Gastroesophageal sphincter (tissue), 4 donors: ENCODE measurements around the gene GPR18. TPM values are rescaled to one million over a fixed set of nuclear protein-coding genes. Genes with fewer than 3 reads are reported as not detected.

Experiments used
- ATAC-seq: fragments of 150-250 bp; one replicate; pipeline ENCODE4 v1.9.1; 2016; ENCODE audit warnings: mild to moderate bottlenecking, moderate library complexity
- H3K27ac ChIP-seq, 4 donors: fragments of 200-600 bp; sonication (generic) in 3 of 4; 1 replicate in 3 of 4; 2 replicates in 1 of 4; pipeline ENCODE4 v1.5.1; 2016 to 2019
- H3K27me3 ChIP-seq: fragments of 200-600 bp; sonication (generic); one replicate; pipeline ENCODE4 v1.5.1; 2019
- H3K36me3 ChIP-seq, 2 donors: fragments of 200-600 bp; sonication (generic); one replicate each; pipeline ENCODE4 v1.5.1; 2019; ENCODE audit warnings: control low read depth in 1 of 2
- H3K4me1 ChIP-seq, 3 donors: fragments of 200-600 bp; sonication (generic); 1 replicate in 2 of 3; 2 replicates in 1 of 3; pipeline ENCODE4 v1.5.1; 2016 to 2019; ENCODE audit warnings: control low read depth in 2 of 3
- H3K4me3 ChIP-seq, 2 donors: fragments of 200-600 bp; sonication (generic); one replicate each; pipeline ENCODE4 v1.5.1; 2019; ENCODE audit warnings: mild to moderate bottlenecking in 1 of 2, moderate library complexity in 1 of 2
- H3K9me3 ChIP-seq, 3 donors: fragments of 200-600 bp; sonication (generic); one replicate each; pipeline ENCODE4 v1.5.1; 2017 to 2019; ENCODE audit warnings: control low read depth in 2 of 3
- EP300 ChIP-seq: sonication (generic); formaldehyde crosslinking; IDR thresholded peaks from one replicate; pipeline ENCODE4 v1.6.1; 2017; ENCODE audit warnings: antibody characterized with exemption, mild to moderate bottlenecking
- POLR2A ChIP-seq, 2 donors: fragments of 450-650 bp; IDR thresholded peaks; one replicate each; pipeline ENCODE4 v1.6.1; 2017; ENCODE audit warnings: antibody characterized with exemption in 2 of 2, mild to moderate bottlenecking in 2 of 2, moderate library complexity in 1 of 2
- POLR2AphosphoS5 ChIP-seq: sonication (generic); formaldehyde crosslinking; IDR thresholded peaks from one replicate; pipeline ENCODE4 v1.6.1; 2017; ENCODE audit warnings: antibody characterized with exemption
- WGBS, 2 donors: methylation state at CpG; one replicate each; pipeline ENCODE4 v1.1.5; 2018; ENCODE audit warnings: low coverage in 1 of 2; 5-methylcytosine and 5-hydroxymethylcytosine counted together
- total RNA-seq, 4 donors: library from RNA; depleted of rRNA; stranded (reverse); fragments of >200 nt; gene quantifications; one replicate each; pipeline ENCODE4 v1.1.0, GENCODE V29; 2016
- TF ChIP-seq, protein P1 (sequence below), 4 experiments: fragments of 200-600 bp in 2 of 4; fragments of 450-650 bp in 2 of 4; sonication (generic) in 1 of 4; IDR thresholded peaks; one replicate each; pipeline ENCODE4 v1.5.1; 2017 to 2019; ENCODE audit warnings: antibody characterized with exemption in 4 of 4, mild to moderate bottlenecking in 2 of 4, moderate library complexity in 2 of 4

Gene GPR18
- total RNA-seq, 4 donors from 2014 or later, result not detected

DNA sequence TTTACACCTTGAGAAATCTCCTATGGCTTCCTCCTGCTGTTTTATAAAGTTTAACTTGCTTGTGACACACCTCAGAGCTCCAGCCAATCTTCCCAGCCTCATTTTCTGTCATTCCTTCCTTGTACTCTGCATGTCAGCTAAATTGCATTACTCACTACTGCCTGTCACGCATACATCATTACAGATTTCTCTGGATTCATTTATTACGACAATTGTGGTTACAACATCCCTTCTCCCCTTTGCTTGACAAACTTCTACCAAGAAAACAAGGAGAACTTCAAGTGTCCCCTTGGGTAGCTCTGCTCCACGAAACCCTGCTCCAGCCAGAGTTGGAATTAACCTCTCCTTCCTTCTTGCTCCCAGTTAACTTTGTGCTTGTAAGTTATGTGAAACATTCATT, 22.0 kb upstream of the GPR18 start:
- Histone ChIP-seq H3K9me3 (no peaks in the 10 kb centered on the region), H3K36me3 (peaks cover 0 to 5% of the 10 kb centered on the region in 2 donors), H3K27me3 (no peaks in the 10 kb centered on the region), H3K4me3 (no peak overlapping the region), H3K4me1 (peaks cover 4 to 40% (median 8%) of the 10 kb centered on the region in 3 donors), H3K27ac (peak overlapping the region in 1 of 4 donors; percentile 71)
- WGBS, 2 donors, result 86% methylated on average over 2 to 3 of the region's 3 CpGs
- TF ChIP-seq EP300 (no peak), POLR2A (IDR thresholded peaks at IDR 0.05) (no peak)
- ATAC-seq, result peak; percentile 51

DNA sequence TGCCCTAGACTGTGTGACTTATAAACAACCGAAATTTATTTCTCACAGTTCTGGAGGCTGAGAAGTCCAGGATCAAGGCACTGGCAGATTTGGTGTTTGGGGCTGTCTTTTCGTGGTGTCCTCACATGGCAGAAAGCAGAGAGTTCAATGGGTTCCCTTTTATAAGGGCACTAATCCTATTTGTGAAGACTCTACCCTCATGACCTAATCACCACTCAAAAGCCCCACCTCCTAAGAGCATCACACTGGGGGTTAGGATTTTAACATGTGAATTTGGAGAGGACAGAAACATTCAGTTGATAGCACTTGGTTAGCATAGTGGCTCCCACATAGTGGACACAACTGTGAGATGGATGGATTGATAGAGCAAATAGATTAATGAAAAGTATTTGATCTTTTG, 21.5 kb upstream of the GPR18 start:
- ATAC-seq, result no peak
- TF ChIP-seq POLR2AphosphoS5, result no peak
- TF ChIP-seq, protein P1, sequence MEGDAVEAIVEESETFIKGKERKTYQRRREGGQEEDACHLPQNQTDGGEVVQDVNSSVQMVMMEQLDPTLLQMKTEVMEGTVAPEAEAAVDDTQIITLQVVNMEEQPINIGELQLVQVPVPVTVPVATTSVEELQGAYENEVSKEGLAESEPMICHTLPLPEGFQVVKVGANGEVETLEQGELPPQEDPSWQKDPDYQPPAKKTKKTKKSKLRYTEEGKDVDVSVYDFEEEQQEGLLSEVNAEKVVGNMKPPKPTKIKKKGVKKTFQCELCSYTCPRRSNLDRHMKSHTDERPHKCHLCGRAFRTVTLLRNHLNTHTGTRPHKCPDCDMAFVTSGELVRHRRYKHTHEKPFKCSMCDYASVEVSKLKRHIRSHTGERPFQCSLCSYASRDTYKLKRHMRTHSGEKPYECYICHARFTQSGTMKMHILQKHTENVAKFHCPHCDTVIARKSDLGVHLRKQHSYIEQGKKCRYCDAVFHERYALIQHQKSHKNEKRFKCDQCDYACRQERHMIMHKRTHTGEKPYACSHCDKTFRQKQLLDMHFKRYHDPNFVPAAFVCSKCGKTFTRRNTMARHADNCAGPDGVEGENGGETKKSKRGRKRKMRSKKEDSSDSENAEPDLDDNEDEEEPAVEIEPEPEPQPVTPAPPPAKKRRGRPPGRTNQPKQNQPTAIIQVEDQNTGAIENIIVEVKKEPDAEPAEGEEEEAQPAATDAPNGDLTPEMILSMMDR (IDR thresholded peaks at IDR 0.05), result no peak
- no peak for TF ChIP-seq EP300
- no peak for TF ChIP-seq POLR2A (IDR thresholded peaks at IDR 0.05)
- H3K4me3 ChIP-seq, result no peak overlapping the region
- H3K27ac ChIP-seq, result peak overlapping the region in 1 of 4 donors; percentile 10
- peaks cover 0 to 5% of the 10 kb centered on the region in 2 donors for H3K36me3 ChIP-seq
- WGBS, 2 donors, result 100% methylated on average over 2 of the region's 2 CpGs
- H3K4me1 ChIP-seq, result peaks cover 4 to 41% (median 8%) of the 10 kb centered on the region in 3 donors
- no peaks in the 10 kb centered on the region for H3K9me3 ChIP-seq
- H3K27me3 ChIP-seq, result no peaks in the 10 kb centered on the region

DNA sequence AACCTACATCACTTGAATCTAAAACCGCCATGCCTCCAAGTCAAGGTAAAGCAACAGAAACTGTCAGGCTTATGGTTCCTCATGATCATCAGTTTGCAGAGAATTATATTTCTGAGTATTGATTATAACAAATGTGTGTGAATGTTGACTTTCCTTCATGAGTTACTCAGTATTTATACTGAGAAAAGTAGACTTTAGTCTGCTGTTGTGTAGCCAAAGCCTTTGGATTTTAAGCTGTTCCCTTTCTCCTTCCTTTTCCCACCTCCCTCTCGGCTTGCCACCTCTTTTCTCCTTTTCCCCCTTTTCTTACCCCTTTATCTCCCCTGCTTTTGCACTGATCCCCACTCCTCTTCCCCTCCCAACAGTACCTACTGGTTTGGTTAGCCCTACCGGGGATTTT, 20.7 kb upstream of the GPR18 start:
- 88 to 100% methylated on average over 3 of the region's 3 CpGs for WGBS, 2 donors
- peaks cover 4 to 36% (median 8%) of the 10 kb centered on the region in 3 donors for H3K4me1 ChIP-seq
- TF ChIP-seq, protein P1 (IDR thresholded peaks at IDR 0.05), result no peak
- TF ChIP-seq POLR2A (IDR thresholded peaks at IDR 0.05) (no peak), EP300 (no peak), POLR2AphosphoS5 (no peak)

DNA sequence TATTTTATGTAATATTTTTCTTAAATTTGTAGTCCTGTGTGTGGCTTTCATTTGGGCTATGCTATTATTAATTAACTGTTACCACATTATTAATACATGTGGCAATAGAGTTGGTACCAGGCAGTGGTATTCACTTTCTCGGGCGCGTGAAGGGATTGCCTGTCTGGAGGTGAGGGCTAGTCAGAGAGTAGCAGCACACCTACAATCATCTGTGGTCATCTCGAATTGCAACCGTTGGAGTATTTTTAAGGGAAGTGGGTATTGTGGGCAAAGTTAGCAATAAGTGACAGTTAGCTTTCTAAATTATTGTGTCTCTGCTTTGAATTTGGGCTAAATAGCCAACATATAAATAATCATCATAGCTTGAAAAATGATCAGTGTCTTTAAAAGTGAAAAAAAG, 20.0 kb upstream of the GPR18 start:
- no peak for ATAC-seq
- WGBS, 2 donors, result 88 to 92% methylated on average over 5 of the region's 5 CpGs

More for the DNA sequence above, 20.7 kb upstream of the GPR18 start:
- ATAC-seq, result no peak
- H3K36me3 ChIP-seq, result peaks cover 0 to 5% of the 10 kb centered on the region in 2 donors
- H3K4me3 ChIP-seq, result no peak overlapping the region
- H3K27me3 ChIP-seq, result no peaks in the 10 kb centered on the region
- no peaks in the 10 kb centered on the region for H3K9me3 ChIP-seq
- no peak overlapping the region for H3K27ac ChIP-seq

DNA sequence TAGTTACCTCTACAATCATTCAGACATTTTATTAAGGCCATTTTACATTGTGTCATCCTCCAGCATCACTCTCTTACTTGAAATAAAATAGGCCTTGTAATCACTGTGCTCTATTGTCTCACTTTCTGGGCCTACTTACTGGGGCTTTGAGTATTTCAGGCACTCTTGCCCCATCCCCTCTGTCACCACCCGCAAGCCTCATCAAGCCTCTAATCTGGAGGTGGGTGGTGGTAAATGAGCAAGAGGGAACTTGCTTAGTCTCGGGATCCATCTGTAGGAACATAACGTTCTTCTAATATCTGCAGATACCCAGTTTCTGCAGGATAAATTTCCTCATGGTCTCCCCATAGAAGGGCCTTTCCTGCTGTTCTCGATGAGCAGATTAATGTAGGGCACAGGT, 19.4 kb upstream of the GPR18 start:
- 84 to 95% methylated on average over 4 of the region's 4 CpGs for WGBS, 2 donors
- TF ChIP-seq POLR2AphosphoS5 (no peak), POLR2A (IDR thresholded peaks at IDR 0.05) (no peak), EP300 (no peak)
- TF ChIP-seq, protein P1 (IDR thresholded peaks at IDR 0.05), result no peak
- Histone ChIP-seq H3K4me3 (no peak overlapping the region), H3K36me3 (peaks cover 0 to 5% of the 10 kb centered on the region in 2 donors), H3K27me3 (no peaks in the 10 kb centered on the region), H3K9me3 (no peaks in the 10 kb centered on the region), H3K27ac (no peak overlapping the region), H3K4me1 (peaks cover under 1 to 29% (median 4%) of the 10 kb centered on the region in 3 donors)
- no peak for ATAC-seq

More for the DNA sequence above, 20.0 kb upstream of the GPR18 start:
- Histone ChIP-seq H3K36me3 (peaks cover 0 to 5% of the 10 kb centered on the region in 2 donors), H3K4me1 (peaks cover 4 to 34% (median 8%) of the 10 kb centered on the region in 3 donors), H3K9me3 (no peaks in the 10 kb centered on the region), H3K27me3 (no peaks in the 10 kb centered on the region), H3K4me3 (no peak overlapping the region), H3K27ac (no peak overlapping the region)
- TF ChIP-seq EP300 (no peak), POLR2AphosphoS5 (no peak), POLR2A (IDR thresholded peaks at IDR 0.05) (no peak)
- TF ChIP-seq, protein P1 (IDR thresholded peaks at IDR 0.05), result no peak
